GM21717 (cell line): ENCODE data around the gene SYNRG.

Experiments used
- ATAC-seq: cut with Tn5 transposase; IDR thresholded peaks from one replicate; pipeline ENCODE4 v1.9.1; 2021; ENCODE audit warnings: mild to moderate bottlenecking, moderate library complexity; ENCODE audit not compliant: unreplicated experiment

Gene SYNRG

GRCh38 chr17:37480427-37480826, 128.8 kb downstream of the SYNRG start:
- no peak for ATAC-seq

- no peak for ATAC-seq
Observed at GRCh38 chr17:37479025-37479424, 130.2 kb downstream of the SYNRG start.

GRCh38 chr17:37478187-37478586, 131.0 kb downstream of the SYNRG start:
- no peak for ATAC-seq

GRCh38 chr17:37476431-37477120, 132.6 kb downstream of the SYNRG start:
- ATAC-seq: no peak

- ATAC-seq: no peak
Observed at GRCh38 chr17:37475731-37476420, 133.3 kb downstream of the SYNRG start.

GRCh38 chr17:37470181-37470580, 139.0 kb downstream of the SYNRG start:
- ATAC-seq: no peak

- ATAC-seq: no peak
Observed at GRCh38 chr17:37466471-37466870, 142.7 kb downstream of the SYNRG start.

GRCh38 chr17:37465069-37465616, 144.1 kb downstream of the SYNRG start:
- no peak for ATAC-seq
